Colon (tissue), 2 donors: Measurements from ENCODE around the gene ANKRD17.
A peak's percentile ranks its signal among the peaks of the same experiment; 100 is the strongest.

Experiments used
- FAIRE-seq: peaks from 2 replicates; lab custom pipeline; 2012; peaks lifted over from hg19 to GRCh38; lab: Jason Lieb, UNC
- donor health status: control.
- donor health status: control.

Gene ANKRD17

DNA sequence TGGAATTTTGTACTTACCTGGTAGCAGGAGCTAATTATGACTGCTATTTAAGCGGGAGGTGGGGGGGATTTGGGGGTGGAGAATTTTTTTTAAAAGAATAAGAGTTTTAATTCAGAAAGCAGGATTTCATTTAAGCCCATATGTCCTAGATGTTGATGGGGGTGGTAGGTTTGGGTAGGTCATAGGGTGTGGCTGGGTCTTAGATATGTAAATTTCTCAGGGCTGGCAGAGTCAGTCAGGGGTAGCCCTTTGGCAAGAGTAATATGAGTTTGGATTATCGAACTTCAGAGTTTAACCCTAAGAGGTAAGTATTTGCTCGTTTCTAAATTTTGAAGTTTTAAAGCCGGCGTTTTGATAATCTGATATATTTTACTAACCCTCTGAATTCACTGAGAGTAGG, 153.9 kb downstream of the ANKRD17 start:
- FAIRE-seq = no peak

DNA sequence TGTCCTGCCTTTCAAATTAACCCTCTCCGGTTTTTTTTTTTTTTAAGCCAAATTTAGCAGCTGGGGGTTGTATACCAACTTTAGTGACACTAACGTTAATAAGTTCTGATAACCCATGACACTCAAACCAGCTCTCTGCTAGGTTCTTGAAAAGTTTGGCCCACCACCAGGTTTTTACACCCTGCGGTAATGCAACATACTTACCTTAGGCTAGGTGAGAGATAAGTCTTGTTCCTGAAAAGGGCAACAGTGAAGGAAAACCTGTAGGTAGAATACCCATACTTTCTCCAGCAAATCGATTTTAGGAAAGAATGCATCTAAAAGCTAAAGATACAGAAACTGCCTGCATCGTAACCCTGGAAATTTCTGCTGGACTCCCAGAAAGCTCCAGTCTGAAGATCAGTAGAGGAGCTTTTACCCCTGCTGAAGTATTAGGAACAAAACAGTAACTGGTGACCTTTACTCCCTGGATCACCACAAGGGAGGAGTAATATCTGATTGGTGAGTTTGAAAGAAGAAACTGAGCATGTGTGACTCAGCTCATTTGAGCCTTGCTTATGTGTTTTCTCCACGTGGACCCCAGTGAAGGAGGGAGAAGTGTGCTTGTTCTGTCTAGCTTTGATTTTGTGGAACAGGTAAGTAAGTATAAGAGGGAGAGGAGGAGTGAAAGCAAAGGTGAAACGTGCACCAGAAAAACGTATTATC, 154.6 kb downstream of the ANKRD17 start:
- no peak for FAIRE-seq

DNA sequence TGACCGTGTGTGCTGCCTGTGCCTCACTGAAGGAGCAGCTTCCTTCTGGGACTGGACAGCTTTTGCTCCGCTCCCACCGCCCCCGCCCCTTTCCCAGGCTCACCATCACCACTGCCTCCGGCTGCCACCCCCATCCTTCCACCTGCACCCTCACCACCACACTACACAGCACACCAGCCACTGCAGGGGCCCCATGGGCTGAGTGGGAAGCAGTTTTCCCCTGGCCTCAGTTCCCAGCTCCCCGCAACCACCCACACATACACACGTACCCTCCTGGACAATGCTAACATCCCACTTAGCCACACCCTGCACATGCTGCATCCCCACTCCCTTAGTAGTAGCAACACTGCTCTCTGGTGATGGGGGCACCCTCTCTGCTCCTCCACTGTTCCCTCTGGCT, 159.5 kb downstream of the ANKRD17 start:
- no peak for FAIRE-seq

DNA sequence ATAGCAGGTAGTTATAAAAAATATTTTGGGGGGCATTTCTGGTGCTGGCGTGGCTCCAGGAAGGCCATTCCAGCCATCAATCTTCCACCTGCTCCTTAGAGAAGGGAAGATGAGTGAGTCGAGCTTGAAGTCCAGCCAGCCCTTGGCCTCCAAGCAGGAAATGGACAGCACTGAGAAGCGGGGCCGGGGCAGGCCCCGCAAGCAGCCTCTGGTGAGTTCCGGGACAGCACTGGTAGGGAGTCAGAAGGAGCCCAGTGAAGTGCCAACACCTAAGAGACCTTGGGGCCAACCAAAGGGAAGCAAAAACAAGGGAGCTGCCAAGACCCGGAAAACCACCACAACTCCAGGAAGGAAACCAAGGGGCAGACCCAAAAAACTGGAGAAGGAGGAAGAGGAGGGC, 159.9 kb downstream of the ANKRD17 start:
- no peak for FAIRE-seq

DNA sequence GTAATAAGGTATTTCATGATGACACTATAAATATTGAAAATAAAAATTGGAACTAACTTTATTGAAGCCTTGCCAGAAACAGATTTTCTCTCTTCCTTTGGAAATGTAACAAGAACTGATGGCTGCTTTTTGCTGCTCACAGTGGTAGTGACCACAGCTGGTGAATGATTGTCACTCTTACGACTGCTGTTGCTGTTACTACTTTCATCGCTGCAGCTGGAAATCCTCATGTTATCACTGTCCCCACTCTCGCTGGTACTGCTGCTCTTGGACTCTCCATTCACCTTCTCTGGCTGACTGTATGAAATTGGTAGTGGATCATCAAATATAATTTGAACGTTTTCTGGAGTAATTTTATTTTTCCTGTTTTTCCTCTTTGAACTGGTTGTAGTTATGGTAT, 160.6 kb downstream of the ANKRD17 start:
- no peak for FAIRE-seq

DNA sequence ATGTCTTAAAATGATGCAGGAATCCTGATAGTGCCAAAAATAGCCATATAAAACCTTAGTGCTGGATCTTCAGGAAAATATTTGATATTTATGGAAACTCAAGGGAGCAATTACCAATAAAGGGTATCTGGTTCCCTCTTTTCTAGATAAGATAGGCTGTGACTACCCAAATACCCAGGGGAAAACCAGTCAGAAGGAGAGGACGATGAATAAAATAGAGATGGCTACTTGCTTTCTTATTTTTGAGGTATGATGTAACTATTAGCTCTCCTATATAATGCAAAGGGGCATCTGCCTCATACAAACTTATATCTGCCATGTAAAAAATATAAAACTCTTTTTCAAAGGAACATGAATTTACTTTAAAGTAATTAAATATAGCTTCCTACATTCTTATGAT, 165.7 kb downstream of the ANKRD17 start:
- no peak for FAIRE-seq

DNA sequence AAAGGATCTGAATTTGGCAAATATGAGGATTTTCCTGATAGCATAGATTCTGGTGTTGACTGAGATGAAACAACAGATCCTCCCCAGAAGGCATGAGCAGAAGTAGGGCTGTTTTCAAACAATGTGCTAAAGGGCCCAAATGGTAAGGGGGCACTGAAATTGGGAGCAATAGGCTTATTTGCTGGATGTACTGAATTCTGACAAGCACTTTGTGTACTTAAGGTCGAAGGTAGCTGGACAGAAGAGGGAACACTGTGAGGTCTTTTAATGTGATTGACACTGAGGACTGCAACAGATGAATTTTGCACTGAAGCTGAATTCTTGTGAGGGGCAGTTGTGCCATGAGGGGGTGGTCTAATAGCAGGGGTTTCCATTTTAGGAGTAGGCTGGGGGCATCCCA, 167.9 kb downstream of the ANKRD17 start:
- FAIRE-seq = no peak

DNA sequence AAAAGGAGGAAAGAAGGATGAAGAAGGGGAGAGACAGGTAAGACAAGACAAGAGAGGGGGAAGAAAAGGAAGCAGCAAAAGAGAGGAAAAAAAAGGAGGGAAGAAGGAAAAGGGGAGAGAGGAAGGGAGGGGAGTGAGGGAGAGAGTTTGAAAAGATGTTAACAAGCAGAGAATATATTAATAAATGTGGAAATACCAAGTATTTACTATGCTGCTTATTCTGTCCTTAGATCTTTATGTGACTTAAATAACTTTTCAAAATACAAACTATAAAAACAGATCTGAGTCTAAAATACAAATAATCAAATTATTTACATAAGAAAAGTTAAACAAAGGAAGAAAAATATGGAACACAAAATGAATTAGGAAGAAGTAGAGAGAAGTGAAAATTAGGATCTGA, 170.7 kb downstream of the ANKRD17 start:
- FAIRE-seq = no peak

DNA sequence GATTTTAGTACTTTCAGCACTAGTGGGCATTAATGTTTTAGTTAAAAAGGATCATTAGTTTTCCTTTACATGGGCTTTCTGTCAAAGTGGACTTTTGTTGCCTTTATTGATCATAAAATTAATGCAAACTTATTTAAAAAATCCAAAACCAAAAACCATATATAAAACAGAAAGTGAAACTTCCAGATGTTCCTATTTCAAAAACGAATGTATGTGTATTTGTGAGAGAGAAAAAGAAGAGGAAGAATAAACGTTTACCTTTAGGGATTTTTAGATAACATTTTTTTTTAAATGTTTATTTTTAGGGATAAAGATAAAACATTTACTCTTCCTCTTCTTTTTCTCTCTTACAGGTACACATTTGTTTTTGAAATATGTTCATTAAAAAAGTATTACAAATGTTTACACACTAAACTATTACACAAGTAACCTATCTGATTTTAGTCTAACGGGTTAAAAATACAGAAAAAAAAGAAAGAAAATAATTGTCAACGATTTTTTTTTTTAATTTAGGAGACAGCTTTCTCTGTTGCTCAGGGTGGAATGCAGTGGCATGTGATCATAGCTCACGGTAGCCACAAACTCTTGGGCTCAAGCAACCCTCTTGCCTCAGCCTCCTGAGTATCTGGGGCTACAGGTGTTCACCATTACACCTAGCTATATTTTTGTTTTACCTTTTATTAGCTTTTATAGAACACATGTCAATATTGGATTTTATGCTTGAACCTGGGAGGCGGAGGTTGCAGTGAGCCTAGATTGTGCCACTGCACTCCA, 172.3 kb downstream of the ANKRD17 start:
- FAIRE-seq = peak; percentile 28

DNA sequence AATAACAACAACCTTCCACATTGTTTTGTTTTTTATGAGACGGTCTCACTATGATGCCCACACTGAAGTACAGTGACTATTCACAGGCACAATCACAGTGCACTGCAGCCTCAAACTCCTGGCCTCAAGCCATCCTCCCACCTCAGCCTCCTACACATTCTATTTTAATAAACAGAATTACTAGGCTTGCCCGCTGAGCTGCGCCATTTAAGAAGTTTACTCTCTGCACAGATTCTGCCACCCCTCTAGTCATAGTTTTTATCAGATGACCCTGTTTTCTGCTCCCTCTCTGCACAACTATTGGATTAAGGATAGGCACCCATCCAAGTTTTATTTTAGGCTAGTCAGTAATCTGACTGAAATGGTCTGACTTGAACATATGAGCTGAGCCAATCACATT, 177.8 kb downstream of the ANKRD17 start:
- no peak for FAIRE-seq

DNA sequence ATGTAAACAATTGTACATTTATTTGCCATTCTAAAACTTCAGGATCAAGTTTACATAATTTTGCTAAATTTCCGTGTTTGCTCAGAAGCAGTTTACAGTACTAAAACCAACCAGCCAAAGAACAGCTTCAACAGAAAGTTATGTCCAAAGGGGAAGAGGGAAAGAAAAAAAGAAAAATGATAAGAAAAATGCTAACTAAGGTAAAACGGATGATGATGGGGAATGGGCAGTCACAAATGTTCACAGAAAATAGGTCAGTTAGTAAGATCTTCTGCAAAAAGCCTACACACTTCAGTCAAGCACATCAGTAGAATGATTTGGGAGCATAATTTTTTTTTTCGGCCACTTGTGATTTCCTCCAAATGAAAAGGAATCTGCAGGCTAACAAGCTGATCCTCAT, 182.8 kb downstream of the ANKRD17 start:
- no peak for FAIRE-seq

DNA sequence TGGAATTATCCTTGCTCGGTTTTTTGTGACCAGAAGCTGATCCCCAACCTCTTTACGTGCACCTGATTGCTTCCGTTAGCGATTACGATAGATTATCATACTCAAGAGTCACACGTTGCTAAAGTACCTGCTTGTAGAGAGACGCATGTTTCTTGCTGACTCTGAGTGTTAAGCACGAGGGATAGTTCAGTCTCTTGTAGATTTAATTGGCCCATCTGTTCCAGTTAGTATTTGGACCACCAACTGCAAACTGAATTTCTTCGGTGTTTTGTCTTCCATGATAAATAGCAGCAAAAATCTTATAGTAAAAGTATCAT, 188.6 kb downstream of the ANKRD17 start:
- FAIRE-seq = no peak

DNA sequence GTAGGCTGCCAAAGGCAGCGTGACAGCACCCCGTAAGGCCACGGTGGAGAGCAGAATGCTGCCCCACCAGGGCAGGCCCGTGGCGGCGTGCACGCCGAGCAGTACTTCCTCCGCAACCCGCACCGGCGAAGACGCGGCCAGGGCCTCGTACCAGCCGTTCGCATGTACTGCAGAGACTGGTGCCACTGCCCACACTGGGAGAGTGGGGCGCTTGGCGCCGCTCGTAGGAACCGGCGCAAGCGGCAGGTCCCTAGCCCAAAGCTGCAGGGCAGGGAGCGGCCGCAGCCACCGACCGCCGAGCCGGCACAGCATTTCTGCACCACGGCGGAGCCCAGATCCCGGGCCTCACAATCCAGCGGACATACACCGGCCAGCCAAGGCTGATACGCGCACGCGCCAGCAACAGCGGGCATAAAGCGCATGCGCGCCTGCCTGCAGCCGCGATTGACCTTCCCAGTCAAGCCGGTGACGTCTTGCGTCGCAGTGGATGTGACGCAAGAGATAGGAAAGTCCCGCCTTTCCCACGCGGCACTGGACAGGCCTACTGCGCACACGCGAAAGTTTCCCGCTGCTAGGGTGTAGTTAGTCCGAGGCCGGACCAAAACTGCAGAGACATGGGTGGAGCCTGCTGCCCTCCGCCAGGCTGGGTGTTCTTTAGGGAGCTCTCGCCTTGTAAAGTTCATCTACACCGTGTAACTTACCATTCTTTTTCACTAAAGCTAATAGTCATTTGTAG, 189.1 kb downstream of the ANKRD17 start, which contains the start of gene COX18:
Gene COX18 (minus strand): TSS at position 379 of the 736 bp plus-strand sequence. CDS start 67 bp downstream, at position 312.
- peak; percentile 41 for FAIRE-seq

DNA sequence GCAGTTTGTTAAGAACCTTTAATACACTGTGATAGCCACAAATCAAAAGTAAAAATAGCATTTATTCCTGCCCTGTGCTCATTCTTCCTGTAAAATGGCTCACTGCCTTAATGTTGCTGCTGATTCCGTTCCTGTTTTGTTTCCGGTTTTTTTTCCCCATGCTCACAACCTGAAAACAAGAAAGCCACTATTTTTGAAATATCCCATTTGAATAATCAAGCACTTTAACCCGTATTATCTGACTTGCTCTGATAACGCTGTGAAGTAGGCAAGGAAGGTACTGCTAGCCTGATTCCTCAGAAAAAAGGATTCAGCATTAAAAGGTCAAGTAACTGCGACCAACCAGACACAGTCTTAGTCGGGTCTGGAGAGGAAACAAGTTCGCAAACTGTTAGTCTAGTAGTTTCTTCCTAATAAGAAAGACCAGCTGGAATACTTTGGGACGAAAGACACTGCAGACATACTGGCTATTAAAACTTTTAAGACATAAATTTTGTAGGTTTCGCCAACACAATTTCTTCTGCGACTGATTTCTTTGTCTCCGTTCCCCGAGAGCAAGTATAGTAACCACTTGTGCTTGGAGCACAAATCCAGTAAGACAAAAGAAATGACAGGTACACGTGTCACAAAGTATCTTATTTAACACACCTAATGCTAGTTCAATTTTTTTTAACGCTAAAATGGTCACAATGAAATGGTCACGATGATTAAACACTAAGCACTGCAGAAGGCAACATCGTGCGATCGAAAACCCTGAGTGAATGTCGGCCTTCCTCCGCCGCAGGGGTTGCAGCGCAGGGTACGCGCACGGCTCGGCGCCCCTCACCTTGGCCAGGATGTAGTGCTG, 189.9 kb downstream of the ANKRD17 start:
- no peak for FAIRE-seq

DNA sequence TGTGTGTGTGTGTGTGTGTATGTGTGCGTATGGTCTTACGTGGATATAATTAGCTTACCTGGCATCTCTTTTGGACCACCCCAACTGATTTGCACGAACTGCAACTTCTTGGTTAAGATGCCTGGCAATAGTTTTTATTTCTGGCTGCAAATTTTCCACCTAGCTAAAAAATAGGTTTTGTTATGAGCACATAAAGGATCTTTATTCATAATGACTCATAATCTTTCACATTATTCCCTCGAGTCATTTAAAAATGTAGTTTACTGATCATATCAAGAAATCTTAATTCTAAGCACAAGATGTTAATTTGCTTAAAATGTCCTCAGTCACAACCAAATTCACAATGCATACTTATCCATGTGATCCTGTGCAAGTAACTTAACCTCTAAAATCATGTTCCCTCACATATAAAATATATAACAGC, 190.6 kb downstream of the ANKRD17 start:
- FAIRE-seq = no peak

DNA sequence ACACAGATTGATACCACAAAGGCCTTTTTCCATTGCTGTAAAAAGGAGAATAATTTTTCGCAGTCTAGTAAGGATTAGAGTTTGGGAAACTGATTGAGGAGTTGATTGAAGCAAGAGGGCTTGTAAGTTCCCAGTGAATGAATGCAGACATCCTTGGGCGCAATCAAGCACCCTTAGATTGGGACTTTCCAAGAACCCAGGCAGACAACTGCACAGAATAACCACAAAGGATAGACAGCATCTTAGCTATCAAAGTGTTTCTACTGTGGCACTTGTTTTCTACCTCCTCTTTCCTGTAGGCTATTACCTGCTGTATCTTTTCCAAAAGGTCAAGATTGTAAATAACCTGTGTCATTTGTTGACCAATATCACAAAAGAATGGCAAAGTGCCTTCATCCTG, 191.7 kb downstream of the ANKRD17 start:
- no peak for FAIRE-seq

DNA sequence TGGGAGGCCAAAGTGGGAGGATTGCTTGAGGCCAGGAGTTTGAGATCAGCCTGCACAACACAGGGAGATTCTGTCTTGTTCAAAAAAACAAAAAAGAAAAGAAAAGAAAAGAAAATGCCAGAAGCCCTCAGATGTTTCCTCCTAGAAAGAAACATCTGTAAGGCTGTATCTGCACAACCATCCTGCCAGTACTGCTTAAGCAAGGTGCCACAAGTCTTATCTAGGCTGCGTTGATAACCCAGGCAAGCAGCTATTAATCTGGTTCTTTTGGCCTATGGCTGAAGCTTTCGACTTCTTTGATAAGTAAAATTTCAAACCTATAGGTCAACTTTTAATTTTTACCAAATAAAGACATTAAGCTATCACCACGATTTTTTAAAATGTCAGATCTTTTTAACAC, 192.2 kb downstream of the ANKRD17 start:
- FAIRE-seq = no peak

DNA sequence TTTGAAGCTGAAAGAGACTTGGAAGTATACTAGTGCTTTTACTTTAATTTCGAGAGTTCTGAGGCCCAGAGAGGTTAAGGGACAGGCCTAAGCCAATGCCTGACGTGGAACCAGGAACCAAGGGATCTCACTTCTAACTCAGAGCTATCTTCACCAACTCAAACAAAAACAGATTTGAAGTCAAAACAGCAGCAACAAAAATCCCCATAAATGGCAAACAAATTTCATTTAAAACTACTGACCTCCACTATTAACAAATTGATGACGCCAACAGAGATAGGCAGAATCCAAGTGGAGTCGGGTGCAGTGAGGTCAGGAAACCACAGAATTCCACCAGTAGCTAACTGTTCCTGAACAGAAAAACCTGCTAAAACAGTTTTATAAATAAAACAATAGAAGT, 194.1 kb downstream of the ANKRD17 start:
- no peak for FAIRE-seq

DNA sequence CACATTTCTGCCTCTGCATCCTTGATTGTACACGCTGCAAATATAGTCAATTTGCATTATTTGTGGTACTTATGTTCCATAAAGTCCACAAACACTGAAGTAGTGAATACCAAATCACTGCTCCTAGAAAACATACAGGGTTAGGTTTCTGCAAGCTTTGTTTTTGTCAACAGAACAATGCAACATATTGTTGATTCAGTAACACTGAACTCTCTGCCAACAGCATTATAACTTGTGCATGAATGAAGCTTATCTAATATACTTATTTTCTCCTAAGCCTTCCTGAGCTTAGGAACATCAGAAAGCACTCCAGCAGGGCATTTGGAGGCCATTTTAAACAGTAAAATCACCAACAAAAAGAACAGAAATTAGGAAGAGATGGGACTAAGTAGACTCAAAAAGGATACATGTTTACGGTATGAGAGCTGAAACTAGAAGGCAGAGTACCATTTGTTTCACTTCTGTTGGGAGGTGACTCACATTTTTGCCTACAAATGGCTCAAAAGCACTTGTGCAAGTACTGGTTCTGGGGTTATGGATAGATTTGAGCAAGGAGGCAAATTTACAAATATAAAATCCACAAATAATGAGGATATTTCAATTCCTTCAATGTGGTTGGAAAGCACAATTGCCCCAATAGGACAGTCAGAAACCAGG, 203.2 kb downstream of the ANKRD17 start:
- FAIRE-seq = no peak

DNA sequence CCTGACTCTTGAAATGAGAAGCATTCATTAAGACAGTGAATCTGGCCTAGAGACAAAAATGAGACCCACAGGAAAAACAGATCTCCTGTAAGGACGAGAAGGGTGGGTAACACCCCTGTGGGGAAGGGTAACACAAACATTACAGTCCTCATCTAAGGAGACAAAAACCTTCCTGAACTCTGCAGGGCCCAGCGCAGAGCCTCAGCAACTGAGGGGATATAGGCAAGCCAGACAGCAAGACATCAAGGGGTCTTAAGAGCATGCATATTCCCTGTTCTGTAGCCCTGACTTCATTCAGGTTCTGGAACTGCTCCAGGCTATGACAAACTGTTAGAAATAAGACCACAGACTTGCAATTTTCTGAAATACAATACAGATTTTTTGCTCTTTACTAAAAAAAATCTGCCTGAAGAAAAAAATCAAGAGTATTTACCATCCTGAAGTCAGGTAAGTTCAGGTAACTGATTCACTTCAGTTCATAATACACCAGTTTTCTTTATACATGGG, 204.6 kb downstream of the ANKRD17 start:
- no peak for FAIRE-seq

DNA sequence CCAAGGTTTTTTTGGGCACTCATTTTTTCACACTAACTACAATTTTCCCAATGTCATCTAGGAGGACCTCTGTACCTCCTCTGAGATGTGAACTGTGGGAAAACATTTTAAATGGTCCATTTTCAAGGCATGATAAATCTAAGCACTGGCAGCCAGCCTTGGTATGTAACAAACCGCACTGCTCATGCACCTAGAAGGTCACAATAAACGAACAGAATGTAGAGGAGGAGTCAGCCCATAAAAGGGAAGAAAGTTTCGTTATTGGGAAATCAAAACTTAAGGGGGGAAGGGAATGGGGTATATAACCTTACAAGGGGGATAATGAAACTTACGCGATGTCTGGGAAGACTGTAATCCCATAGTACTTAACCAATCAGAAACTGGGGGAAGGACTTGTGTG, 205.5 kb downstream of the ANKRD17 start:
- FAIRE-seq = no peak

DNA sequence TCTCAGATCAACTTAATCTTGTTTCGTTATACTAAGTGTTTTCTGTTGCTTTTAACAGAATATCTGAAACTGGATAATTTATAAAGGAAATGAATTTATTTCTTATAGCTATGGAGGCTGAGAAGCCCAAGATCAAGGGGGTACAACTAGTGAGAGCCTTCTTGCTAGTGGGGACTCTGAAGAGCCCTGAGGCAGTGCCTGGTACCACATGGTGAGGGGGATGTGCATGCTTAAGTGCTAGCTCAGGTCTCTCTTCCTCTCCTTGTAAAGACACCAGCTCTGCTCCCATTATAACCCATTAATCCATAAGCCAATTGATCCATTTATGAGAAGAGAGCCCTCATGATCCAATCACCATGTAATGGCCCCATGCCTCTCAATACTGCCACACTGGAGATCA, 207.0 kb downstream of the ANKRD17 start:
- no peak for FAIRE-seq
